Peyer's patch (tissue), 4 donors: ENCODE data around the gene NRXN3.

Experiments
- CTCF ChIP-seq, 6 experiments: fragments of 450-650 bp in 4 of 6; fragments of 200-600 bp in 2 of 6; sonication (generic) in 1 of 6; IDR thresholded peaks; one replicate each; pipeline ENCODE4 v1.5.1; 2017 to 2019; ENCODE audit warnings: antibody characterized with exemption in 6 of 6, mild to moderate bottlenecking in 3 of 6, moderate library complexity in 1 of 6
- POLR2A ChIP-seq, 2 donors: fragments of 450-650 bp; IDR thresholded peaks; one replicate each; pipeline ENCODE4 v1.5.1; 2017; ENCODE audit warnings: antibody characterized with exemption in 2 of 2, mild to moderate bottlenecking in 2 of 2, moderate library complexity in 2 of 2

- TF ChIP-seq CTCF (IDR thresholded peaks at IDR 0.05) = no peak
- no peak for TF ChIP-seq POLR2A (IDR thresholded peaks at IDR 0.05)
Measured at GRCh38 chr14:78921856-78922255, 751.7 kb downstream of the NRXN3 start.
